HepG2 (cell line): ENCODE data around the gene OR10A2. TPM values are rescaled to one million over a fixed set of nuclear protein-coding genes. Genes with fewer than 3 reads are reported as not detected.
A peak's percentile ranks its signal among the peaks of the same experiment; 100 is the strongest.
"Not testable (repeated sequence)": the region's sequence is repeated elsewhere in the genome, so short reads cannot be mapped to it uniquely, and the experiment has no call there.

Experiments
- ATAC-seq: fragments of 200-7000 bp; cut with Tn5 transposase; 3 replicates; pipeline ENCODE4 v1.9.1; 2020; ENCODE audit warnings: mild to moderate bottlenecking, moderate library complexity
- BruUV-seq: library from RNA; stranded (reverse); fragments of 400-500 nt; replicated peaks from 2 replicates; lab custom pipeline; 2021; lab: Mats Ljungman, UMichigan
- CTCF ChIA-PET: fragments of 300-600 bp; formaldehyde crosslinking; extraction: SDS; loops from one replicate; lab custom pipeline; 2021; ENCODE audit warnings: low total read pairs, inconsistent platforms, low intra/inter-chr PET ratio; lab: Yijun Ruan, JAX
- POLR2A ChIA-PET: fragments of 350-600 bp; sonication (Branson Sonifier 250); formaldehyde crosslinking; loops from one replicate; lab custom pipeline; 2020; ENCODE audit warnings: antibody characterized with exemption, inconsistent platforms; lab: Yijun Ruan, JAX
- DNase-seq: peaks from one replicate; pipeline ENCODE4 v3.0.0-alpha.2; 2015; ENCODE audit warnings: low spot score
- FAIRE-seq: peaks from 3 replicates; lab custom pipeline; 2011; peaks lifted over from hg19 to GRCh38; lab: Jason Lieb, UNC
- H2AFZ ChIP-seq: one replicate; pipeline ENCODE4 v1.6.1; 2011; ENCODE audit warnings: low read length, inconsistent platforms
- H3K27ac ChIP-seq: fragments of 300-600 bp; 3 replicates; pipeline ENCODE4 v1.8.0; 2011; ENCODE audit warnings: mixed run types, mild to moderate bottlenecking, mixed read lengths, low read length, inconsistent platforms; ENCODE audit not compliant: insufficient read depth; ENCODE audit errors: extremely low read length
- H3K27me3 ChIP-seq, 2 experiments: fragments of 200-600 bp in 1 of 2; 2 replicates in 1 of 2; 3 replicates in 1 of 2; pipeline versions ENCODE4 v1.6.0 to v1.8.0; 2011; ENCODE audit warnings: low read length in 2 of 2, mild to moderate bottlenecking in 2 of 2, moderate library complexity in 2 of 2, inconsistent platforms in 1 of 2; ENCODE audit not compliant: insufficient read depth in 2 of 2, control insufficient read depth in 1 of 2
- H3K36me3 ChIP-seq, 2 experiments: fragments of 200-600 bp in 1 of 2; replicated peaks in 1 of 2; 2 replicates in 1 of 2; 3 replicates in 1 of 2; pipeline versions ENCODE4 v1.5.1 to v1.8.0; 2011; ENCODE audit warnings: low read length in 2 of 2, inconsistent platforms in 1 of 2; ENCODE audit not compliant: insufficient read depth in 2 of 2, control insufficient read depth in 1 of 2
- H3K4me1 ChIP-seq: 2 replicates; pipeline ENCODE4 v1.5.1; 2012; ENCODE audit warnings: low read length, inconsistent platforms; ENCODE audit not compliant: insufficient read depth
- H3K4me2 ChIP-seq: 2 replicates; pipeline ENCODE4 v1.6.0; 2011; ENCODE audit warnings: low read depth, low read length, inconsistent platforms
- H3K4me3 ChIP-seq, 3 experiments: fragments of 200-600 bp in 1 of 3; sonication (generic), shearing (Covaris generic) in 1 of 3; replicated peaks in 1 of 3; 2 replicates each; pipeline ENCODE4 v1.5.1; 2011 to 2016; ENCODE audit warnings: low read length in 3 of 3, inconsistent platforms in 2 of 3, low read depth in 2 of 3, mild to moderate bottlenecking in 2 of 3, control low read depth in 1 of 3, mixed read lengths in 1 of 3; ENCODE audit not compliant: insufficient read depth in 1 of 3
- H3K79me2 ChIP-seq: one replicate; pipeline ENCODE4 v1.6.1; 2011; ENCODE audit warnings: low read length, inconsistent platforms; ENCODE audit not compliant: insufficient read depth
- H3K9ac ChIP-seq: 2 replicates; pipeline ENCODE4 v1.6.0; 2011; ENCODE audit warnings: mild to moderate bottlenecking, low read depth, low read length, inconsistent platforms; ENCODE audit not compliant: insufficient read depth
- H3K9me3 ChIP-seq: 2 replicates; pipeline ENCODE4 v1.5.1; 2012; ENCODE audit warnings: mild to moderate bottlenecking, low read length
- H4K20me1 ChIP-seq: 2 replicates; pipeline ENCODE4 v1.6.0; 2011; ENCODE audit warnings: inconsistent platforms, mild to moderate bottlenecking, low read length, moderate library complexity; ENCODE audit not compliant: insufficient read depth
- KLF13 ChIP-seq: sonication (generic); formaldehyde crosslinking; IDR thresholded peaks from 2 replicates; pipeline ENCODE4 v1.4.0; 2020; ENCODE audit warnings: mild to moderate bottlenecking, missing genetic modification reagents
- WGBS: methylation state at CpG from one replicate; pipeline ENCODE4 v1.1.6; 2017; ENCODE audit warnings: low lambda C conversion rate; 5-methylcytosine and 5-hydroxymethylcytosine counted together
- in situ Hi-C: cut with HindIII; loops from 2 replicates; pipeline ENCODE4 v1.10.0; 2017; ENCODE audit warnings: low pct_unique_long_range_greater_than_20kb; ENCODE audit not compliant: extremely low pct_ligation_motif_present
- intact Hi-C: fragments of 100-400 bp; cut with micrococcal nuclease; formaldehyde crosslinking; loops from one replicate; pipeline ENCODE4 v1.10.0; 2022; ENCODE audit not compliant: unreplicated experiment
- polyA plus RNA-seq, 8 experiments: library from polyadenylated mRNA; depleted of rRNA in 3 of 8; stranded (reverse) in 7 of 8; unstranded in 1 of 8; fragments of >200 nt; fragmentation: Illumina TruSeq in 4 of 8; extraction: Trizol in 4 of 8; gene quantifications; 2 replicates each; pipeline versions ENCODE4 v1.2.1 to v1.2.3, GENCODE V29; 2011 to 2016; ENCODE audit warnings: low read depth in 4 of 8, missing spikeins in 1 of 8, mixed read lengths in 1 of 8; ENCODE audit not compliant: insufficient read depth in 1 of 8
- total RNA-seq, 5 experiments: library from RNA; depleted of rRNA; stranded (reverse); fragments of >200 nt; fragmentation: Illumina TruSeq; extraction: Trizol; gene quantifications; 2 replicates each; pipeline ENCODE4 v1.2.3, GENCODE V29; 2016; ENCODE audit warnings: low read depth in 1 of 5

OR10A2 gene
- total and polyA plus RNA-seq, 2 of the 13 experiments (the other 11 are each of a cell fraction or from before 2014, with no cell fraction given), result not detected

DNA sequence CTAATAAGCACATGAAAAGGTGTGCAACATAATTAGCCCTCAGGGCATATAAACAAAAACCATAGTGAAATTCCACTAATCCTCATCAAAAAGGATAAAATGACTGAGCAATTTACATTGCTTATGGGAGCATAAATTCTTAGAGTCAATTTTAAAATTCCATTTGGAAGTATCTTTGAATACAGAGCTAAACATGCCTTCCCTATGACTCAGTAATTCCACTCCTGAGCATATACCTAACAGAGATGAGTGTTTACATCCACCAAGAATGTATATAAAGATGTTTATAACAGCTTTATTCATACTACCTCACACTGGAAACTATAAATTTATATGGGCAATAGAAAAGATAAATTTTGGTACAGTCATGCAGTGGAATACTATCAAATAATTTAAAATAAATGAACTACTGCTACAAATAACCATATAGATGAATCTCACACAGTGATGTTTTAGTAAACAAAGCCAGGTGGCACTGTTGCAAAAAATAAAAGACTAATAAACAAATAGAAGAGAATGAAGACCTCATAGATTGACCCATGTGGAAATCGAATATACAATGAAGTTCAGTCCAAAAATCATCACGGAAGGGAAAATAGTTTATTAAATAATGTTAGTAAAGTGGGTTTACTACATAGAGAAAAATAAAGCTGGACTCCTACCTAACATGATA, 37.6 kb downstream of the OR10A2 start:
- Histone ChIP-seq H3K4me1 (no peaks in the 10 kb centered on the region), H3K9ac (no peak overlapping the region), H3K27me3 (no peaks in the 10 kb centered on the region), H4K20me1 (no peaks in the 10 kb centered on the region), H3K79me2 (no peaks in the 10 kb centered on the region), H3K9me3 (no peaks in the 10 kb centered on the region), H3K27ac (no peak overlapping the region), H2AFZ (no peak overlapping the region), H3K4me2 (no peak overlapping the region), H3K36me3 (no peaks in the 10 kb centered on the region), H3K4me3 (no peak overlapping the region)
- FAIRE-seq (no peak), DNase-seq (no peak), ATAC-seq (no peak)
- CTCF ChIA-PET, result no interaction called here
- BruUV-seq, result no TSS peak
- 2% methylated on average over 2 of the region's 2 CpGs for whole genome bisulfite sequencing
- no peak for TF ChIP-seq KLF13
- intact Hi-C loops, result no loop called here
- in situ Hi-C loops, result no loop called here
- POLR2A ChIA-PET, result no interaction called here

DNA sequence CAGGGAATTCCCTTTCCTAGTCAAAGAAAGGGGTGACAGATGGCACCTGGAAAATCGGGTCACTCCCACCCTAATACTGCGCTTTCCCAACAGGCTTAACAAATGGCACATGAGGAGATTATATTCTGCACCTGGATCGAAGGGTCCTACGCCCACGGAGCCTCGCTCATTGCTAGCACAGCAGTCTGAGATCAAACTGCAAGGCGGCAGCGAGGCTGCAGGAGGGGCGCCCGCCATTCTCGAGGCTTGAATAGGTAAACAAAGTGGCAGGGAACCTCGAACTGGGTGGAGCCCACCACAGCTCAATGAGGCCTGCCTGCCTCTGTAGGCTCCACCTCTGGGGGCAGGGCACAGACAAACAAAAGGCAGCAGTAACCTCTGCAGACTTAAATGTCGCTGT, 41.9 kb downstream of the OR10A2 start:
- H3K79me2 ChIP-seq, H3K4me1 ChIP-seq, intact Hi-C loops, H3K9me3 ChIP-seq, H3K27me3 ChIP-seq, POLR2A ChIA-PET, H4K20me1 ChIP-seq, in situ Hi-C loops, H3K9ac ChIP-seq, H3K27ac ChIP-seq, CTCF ChIA-PET, ATAC-seq, BruUV-seq, FAIRE-seq, H3K4me3 ChIP-seq, H3K36me3 ChIP-seq, H2AFZ ChIP-seq: not testable (repeated sequence)
- peak overlapping the region; percentile 12; the same call in 1 of the 2 replicates for H3K4me2 ChIP-seq
- 1% methylated on average over 11 of the region's 13 CpGs for WGBS
- peak; percentile 2 for DNase-seq
